OCI-LY1 (cell line): ENCODE results near the gene GET3.

Source experiments
- H2AFZ ChIP-seq: fragments of 200-600 bp; sonication (generic), shearing (Covaris generic); 2 replicates; pipeline ENCODE4 v1.6.0; 2014; ENCODE audit warnings: antibody characterized with exemption, mild to moderate bottlenecking, low read length
- H3F3A ChIP-seq: fragments of 200-600 bp; sonication (generic), shearing (Covaris generic); 2 replicates; pipeline ENCODE4 v1.6.0; 2014; ENCODE audit warnings: mild to moderate bottlenecking, antibody characterized with exemption, low read length, moderate library complexity; ENCODE audit not compliant: insufficient read depth
- H3K27ac ChIP-seq: fragments of 200-600 bp; sonication (generic); 2 replicates; pipeline ENCODE4 v1.5.1; 2014; ENCODE audit warnings: low read length, mixed run types, mild to moderate bottlenecking, low read depth; ENCODE audit not compliant: poor library complexity, severe bottlenecking
- H3K27me3 ChIP-seq: fragments of 200-600 bp; sonication (generic); 2 replicates; pipeline ENCODE4 v1.6.0; 2014; ENCODE audit warnings: antibody characterized with exemption, mild to moderate bottlenecking, low read length, moderate library complexity; ENCODE audit not compliant: insufficient read depth
- H3K36me3 ChIP-seq: fragments of 200-600 bp; sonication (generic); 2 replicates; pipeline ENCODE4 v1.6.1; 2014; ENCODE audit warnings: mild to moderate bottlenecking, antibody characterized with exemption, low read length, moderate library complexity, mixed read lengths; ENCODE audit not compliant: insufficient read depth
- H3K4me1 ChIP-seq: fragments of 200-600 bp; sonication (generic); 2 replicates; pipeline ENCODE4 v1.5.1; 2014; ENCODE audit warnings: mild to moderate bottlenecking, low read length, moderate library complexity; ENCODE audit not compliant: insufficient read depth, severe bottlenecking
- H3K4me2 ChIP-seq: fragments of 200-600 bp; sonication (generic), shearing (Covaris generic); 2 replicates; pipeline ENCODE4 v1.6.1; 2014; ENCODE audit warnings: low read length
- H3K4me3 ChIP-seq: fragments of 200-600 bp; sonication (generic); 2 replicates; pipeline ENCODE4 v1.5.1; 2014; ENCODE audit warnings: low read length, low read depth, mild to moderate bottlenecking, mixed read lengths; ENCODE audit not compliant: poor library complexity, severe bottlenecking
- H3K79me2 ChIP-seq: fragments of 200-600 bp; shearing (Covaris generic); 2 replicates; pipeline ENCODE4 v1.6.1; 2016; ENCODE audit warnings: mixed run types, low read length, mixed read lengths; ENCODE audit not compliant: insufficient read depth
- H3K9ac ChIP-seq: fragments of 200-600 bp; sonication (generic), shearing (Covaris generic); 2 replicates; pipeline ENCODE4 v1.6.1; 2014; ENCODE audit warnings: mild to moderate bottlenecking, low read length, mixed read lengths
- H3K9me2 ChIP-seq: fragments of 200-600 bp; sonication (generic), shearing (Covaris generic); 2 replicates; pipeline ENCODE4 v1.6.1; 2014; ENCODE audit warnings: low read depth, mild to moderate bottlenecking, low read length, mixed read lengths
- H3K9me3 ChIP-seq: fragments of 200-600 bp; shearing (Covaris generic); 2 replicates; pipeline ENCODE4 v1.6.1; 2014; ENCODE audit warnings: low read length, mixed read lengths
- H4K20me1 ChIP-seq: fragments of 200-600 bp; sonication (generic), shearing (Covaris generic); 2 replicates; pipeline ENCODE4 v1.6.0; 2016; ENCODE audit warnings: mild to moderate bottlenecking, low read length; ENCODE audit not compliant: insufficient read depth
- EZH2 ChIP-seq: fragments of 200-600 bp; sonication (generic), shearing (Covaris generic); IDR thresholded peaks from 2 replicates; pipeline ENCODE4 v1.8.0; 2017; ENCODE audit warnings: borderline replicate concordance, mixed run types, mild to moderate bottlenecking, antibody characterized with exemption, low read length, moderate library complexity, mixed read lengths
- TF ChIP-seq, protein P1 (sequence below): fragments of 200-600 bp; sonication (generic), shearing (Covaris generic); IDR thresholded peaks from 2 replicates; pipeline ENCODE4 v1.5.1; 2017; ENCODE audit warnings: mild to moderate bottlenecking, antibody characterized with exemption, low read length, moderate library complexity, mixed read lengths

The GET3 gene

DNA sequence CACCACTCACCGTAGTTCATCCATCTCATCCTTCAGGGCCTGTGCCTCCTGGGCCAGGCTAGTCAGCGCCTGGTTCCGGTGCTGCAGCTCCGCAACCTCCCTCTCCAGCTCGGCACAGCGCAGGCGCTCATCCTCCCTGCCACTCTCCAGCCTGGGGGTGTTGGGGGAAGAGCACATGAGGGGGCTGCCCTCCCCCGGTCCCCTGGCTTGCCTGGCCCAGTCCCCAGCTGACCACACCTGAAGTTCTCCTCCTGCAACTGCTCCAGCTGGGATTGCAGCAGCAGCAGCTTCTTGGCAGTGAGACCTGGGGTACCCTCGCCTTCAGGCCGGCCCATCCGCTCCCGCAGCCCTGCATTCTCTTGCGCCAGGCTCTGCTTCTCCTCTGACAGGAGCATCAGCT is 33.6 kb downstream of the GET3 start:
- H3K9ac ChIP-seq = no peak overlapping the region
- no peak overlapping the region for H3K4me3 ChIP-seq
- H4K20me1 ChIP-seq = no peaks in the 10 kb centered on the region
- peaks cover 7% of the 10 kb centered on the region; the same call in 1 of the 2 replicates for H3F3A ChIP-seq
- H3K4me2 ChIP-seq = no peak overlapping the region
- H3K9me2 ChIP-seq = no peaks in the 10 kb centered on the region
- no peaks in the 10 kb centered on the region for H3K79me2 ChIP-seq
- H3K27me3 ChIP-seq = no peaks in the 10 kb centered on the region
- H3K36me3 ChIP-seq = no peaks in the 10 kb centered on the region
- no peak overlapping the region for H2AFZ ChIP-seq
- H3K27ac ChIP-seq = no peak overlapping the region
- TF ChIP-seq, protein P1, sequence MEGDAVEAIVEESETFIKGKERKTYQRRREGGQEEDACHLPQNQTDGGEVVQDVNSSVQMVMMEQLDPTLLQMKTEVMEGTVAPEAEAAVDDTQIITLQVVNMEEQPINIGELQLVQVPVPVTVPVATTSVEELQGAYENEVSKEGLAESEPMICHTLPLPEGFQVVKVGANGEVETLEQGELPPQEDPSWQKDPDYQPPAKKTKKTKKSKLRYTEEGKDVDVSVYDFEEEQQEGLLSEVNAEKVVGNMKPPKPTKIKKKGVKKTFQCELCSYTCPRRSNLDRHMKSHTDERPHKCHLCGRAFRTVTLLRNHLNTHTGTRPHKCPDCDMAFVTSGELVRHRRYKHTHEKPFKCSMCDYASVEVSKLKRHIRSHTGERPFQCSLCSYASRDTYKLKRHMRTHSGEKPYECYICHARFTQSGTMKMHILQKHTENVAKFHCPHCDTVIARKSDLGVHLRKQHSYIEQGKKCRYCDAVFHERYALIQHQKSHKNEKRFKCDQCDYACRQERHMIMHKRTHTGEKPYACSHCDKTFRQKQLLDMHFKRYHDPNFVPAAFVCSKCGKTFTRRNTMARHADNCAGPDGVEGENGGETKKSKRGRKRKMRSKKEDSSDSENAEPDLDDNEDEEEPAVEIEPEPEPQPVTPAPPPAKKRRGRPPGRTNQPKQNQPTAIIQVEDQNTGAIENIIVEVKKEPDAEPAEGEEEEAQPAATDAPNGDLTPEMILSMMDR = no peak
- H3K9me3 ChIP-seq = no peaks in the 10 kb centered on the region
- peaks cover 20% of the 10 kb centered on the region for H3K4me1 ChIP-seq

DNA sequence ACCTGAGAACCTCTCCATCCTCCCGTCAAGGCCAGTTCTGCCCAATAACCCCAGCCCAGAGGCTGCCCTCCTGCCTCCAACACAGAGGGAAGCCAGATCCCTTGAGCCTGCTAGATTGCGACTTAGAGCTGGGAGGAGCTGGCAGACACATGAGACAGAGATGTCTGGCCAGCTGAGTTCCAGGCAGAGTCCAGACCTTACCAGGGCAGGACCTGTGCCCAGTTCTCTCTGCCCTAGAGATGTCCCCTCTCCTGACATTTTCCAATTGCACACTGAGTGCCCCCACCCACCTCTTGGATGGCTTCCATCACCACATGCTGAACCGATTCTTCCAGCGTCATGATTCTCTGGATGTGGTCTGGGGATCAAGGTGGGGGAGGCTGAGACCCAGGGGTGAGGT is 35.0 kb downstream of the GET3 start:
- Histone ChIP-seq H3K9me2 (no peaks in the 10 kb centered on the region), H2AFZ (no peak overlapping the region), H3K79me2 (no peaks in the 10 kb centered on the region), H3K4me3 (no peak overlapping the region), H3K27ac (no peak overlapping the region), H3K9ac (no peak overlapping the region), H4K20me1 (no peaks in the 10 kb centered on the region), H3K36me3 (no peaks in the 10 kb centered on the region), H3F3A (peaks cover 7% of the 10 kb centered on the region; the same call in 1 of the 2 replicates), H3K9me3 (no peaks in the 10 kb centered on the region), H3K4me2 (no peak overlapping the region), H3K4me1 (peaks cover 20% of the 10 kb centered on the region), H3K27me3 (no peaks in the 10 kb centered on the region)
- TF ChIP-seq, protein P1 = no peak
- TF ChIP-seq EZH2 = no peak

DNA sequence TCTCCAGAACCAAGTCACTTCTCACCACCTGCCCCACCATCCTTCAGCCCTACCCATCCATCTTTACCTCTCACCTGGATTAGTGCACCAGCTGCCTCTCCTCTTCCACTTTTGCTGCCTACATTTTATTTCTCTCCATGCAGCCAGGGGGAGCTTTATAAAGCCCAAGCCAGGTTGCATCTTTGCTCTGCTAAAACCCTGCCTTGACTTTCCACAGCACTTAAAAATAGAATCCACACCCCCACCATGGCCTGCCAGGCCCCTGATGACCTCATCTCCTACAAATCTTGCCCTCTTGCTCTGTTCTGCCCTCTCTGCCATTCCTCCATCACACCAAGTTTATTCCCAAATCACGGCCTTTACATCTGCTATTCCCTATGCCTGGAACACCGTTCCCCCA is 36.3 kb downstream of the GET3 start:
- Histone ChIP-seq H3K4me1 (peaks cover 32% of the 10 kb centered on the region), H3K9me3 (no peaks in the 10 kb centered on the region), H3K27ac (no peak overlapping the region), H3K27me3 (no peaks in the 10 kb centered on the region), H3K9ac (no peak overlapping the region), H3K36me3 (no peaks in the 10 kb centered on the region), H4K20me1 (no peaks in the 10 kb centered on the region), H3F3A (peaks cover 7% of the 10 kb centered on the region; the same call in 1 of the 2 replicates), H3K4me2 (no peak overlapping the region), H3K4me3 (no peak overlapping the region), H3K79me2 (no peaks in the 10 kb centered on the region), H2AFZ (no peak overlapping the region), H3K9me2 (no peaks in the 10 kb centered on the region)
- no peak for TF ChIP-seq EZH2
- TF ChIP-seq, protein P1 = peak; percentile 41; the same call in 1 of the 2 replicates
